Posterior vena cava (tissue), 2 donors: ENCODE results near the gene SVOPL. TPM values are rescaled to one million over a fixed set of nuclear protein-coding genes. Genes with fewer than 3 reads are reported as not detected.

Source experiments
- total RNA-seq, 2 donors: library from RNA; stranded (reverse); fragmentation: NEBNext Ultra II Directional; extraction: Animal tissue kit (Norgen Biotek cat#: 25700); gene quantifications; one replicate each; pipeline ENCODE4 v1.2.1, GENCODE V29; 2021
- donor health status: DM: yes; HTN: yes; CAD: no.
- donor health status: DM: yes; HTN: yes; CAD: no.

SVOPL gene
- total RNA-seq, 2 donors from 2014 or later, result not detected

Other genes starting within 250 kb of the SVOPL start
- 10 to 100 TPM in 1 of 2 donors, 1 to 10 TPM in 1; 10.0 to 11.7 TPM for gene TRIM24, start 241.1 kb downstream of the SVOPL start, total RNA-seq
- not detected for gene TMEM213, start 96.6 kb upstream of the SVOPL start, total RNA-seq
- not detected for gene ATP6V0A4, start 96.8 kb upstream of the SVOPL start, total RNA-seq